NCI-H1092 treated with DMSO at 0.1 percent for 48 hours (cell line): ENCODE results near the gene ACTL9.
"Not testable (repeated sequence)": the region's sequence is repeated elsewhere in the genome, so short reads cannot be mapped to it uniquely, and the experiment has no call there.

ENCODE experiments used
- DNase-seq: peaks from one replicate; lab custom pipeline; 2025; lab: John Stamatoyannopoulos, UW

The ACTL9 gene

GRCh38 chr19:8698433-8699063 is at the start of gene ACTL9:
ACTL9 (minus strand) TSS chr19:8698795; CDS start chr19:8698701, 94 bp downstream.
- no peak for DNase-seq

- DNase-seq, result not testable (repeated sequence)
Measured at GRCh38 chr19:8739291-8740065, 40.9 kb upstream of the ACTL9 start.

GRCh38 chr19:8738377-8738776 is 39.8 kb upstream of the ACTL9 start:
- DNase-seq, result no peak

GRCh38 chr19:8731428-8732169 is 33.0 kb upstream of the ACTL9 start:
- no peak for DNase-seq

- DNase-seq, result no peak
Measured at GRCh38 chr19:8724276-8724675, 25.7 kb upstream of the ACTL9 start.

- DNase-seq, result no peak
Measured at GRCh38 chr19:8722032-8722431, 23.4 kb upstream of the ACTL9 start.

GRCh38 chr19:8721334-8721733 is 22.7 kb upstream of the ACTL9 start, which contains the start of gene OR2Z1:
OR2Z1 (plus strand) TSS chr19:8721634; CDS start chr19:8731029, 9,395 bp downstream.
- DNase-seq, result no peak

GRCh38 chr19:8710337-8710736 is 11.7 kb upstream of the ACTL9 start:
- not testable (repeated sequence) for DNase-seq

- no peak for DNase-seq
Measured at GRCh38 chr19:8705742-8706141, 7.1 kb upstream of the ACTL9 start.

- DNase-seq, result not testable (repeated sequence)
Measured at GRCh38 chr19:8705304-8705703, 6.7 kb upstream of the ACTL9 start.

- DNase-seq, result no peak
Measured at GRCh38 chr19:8703223-8703622, 4.6 kb upstream of the ACTL9 start.

GRCh38 chr19:8702350-8702749 is 3.8 kb upstream of the ACTL9 start:
- no peak for DNase-seq

- DNase-seq, result no peak
Measured at GRCh38 chr19:8700956-8701355, 2.4 kb upstream of the ACTL9 start.

- no peak for DNase-seq
Measured at GRCh38 chr19:8699908-8700307, 1.3 kb upstream of the ACTL9 start.

GRCh38 chr19:8697671-8698432 is 743 bp downstream of the ACTL9 start:
- DNase-seq, result no peak

- DNase-seq, result no peak
Measured at GRCh38 chr19:8696993-8697392, 1.6 kb downstream of the ACTL9 start.

GRCh38 chr19:8695911-8696310 is 2.7 kb downstream of the ACTL9 start:
- no peak for DNase-seq

- no peak for DNase-seq
Measured at GRCh38 chr19:8695501-8695900, 3.1 kb downstream of the ACTL9 start.

GRCh38 chr19:8690753-8691539 is 7.6 kb downstream of the ACTL9 start:
- no peak for DNase-seq

GRCh38 chr19:8688930-8689329 is 9.7 kb downstream of the ACTL9 start:
- DNase-seq, result no peak

- DNase-seq, result no peak
Measured at GRCh38 chr19:8686549-8686948, 12.0 kb downstream of the ACTL9 start.
